GM12878 (cell line): Measurements from ENCODE around the gene AK5. TPM values are rescaled to one million over a fixed set of nuclear protein-coding genes. Genes with fewer than 3 reads are reported as not detected.

Source experiments
- ATAC-seq: fragments of 200-7000 bp; cut with Tn5 transposase; 3 replicates; pipeline ENCODE4 v1.9.1; 2020; ENCODE audit warnings: mild to moderate bottlenecking, moderate library complexity
- BruUV-seq: library from RNA; stranded (reverse); fragments of 400-500 nt; replicated peaks from 2 replicates; lab custom pipeline; 2021; lab: Mats Ljungman, UMichigan
- CTCF ChIA-PET: fragments of 300-600 bp; sonication (Branson Sonifier 250); formaldehyde crosslinking; extraction: SDS; loops from one replicate; lab custom pipeline; 2021; ENCODE audit warnings: inconsistent platforms; lab: Yijun Ruan, JAX
- POLR2A ChIA-PET: fragments of 350-600 bp; formaldehyde crosslinking; extraction: SDS; loops from one replicate; lab custom pipeline; 2021; ENCODE audit warnings: inconsistent platforms; lab: Charles Lee
- RAD21 ChIA-PET: fragments of 300-600 bp; sonication (Branson Sonifier 250); formaldehyde crosslinking; loops from one replicate; lab custom pipeline; 2023; ENCODE audit warnings: antibody characterized with exemption; ENCODE audit not compliant: unreplicated experiment; lab: Charles Lee
- SMC1A ChIA-PET: fragments of 300-600 bp; sonication (Branson Sonifier 250); formaldehyde crosslinking; loops from one replicate; lab custom pipeline; 2023; ENCODE audit not compliant: unreplicated experiment, uncharacterized antibody; lab: Charles Lee
- DNase-seq: peaks from one replicate; pipeline ENCODE4 v3.0.0-alpha.2; 2011; ENCODE audit warnings: low read depth, low spot score
- FAIRE-seq: peaks from 3 replicates; lab custom pipeline; 2011; peaks lifted over from hg19 to GRCh38; lab: Jason Lieb, UNC
- H2AFZ ChIP-seq: 2 replicates; pipeline ENCODE4 v1.6.0; 2011; ENCODE audit warnings: low read depth, low read length, control low read depth; ENCODE audit not compliant: control insufficient read depth
- H3K27ac ChIP-seq: 2 replicates; pipeline ENCODE4 v1.5.1; 2011; ENCODE audit warnings: control low read depth; ENCODE audit not compliant: control insufficient read depth, insufficient read depth
- H3K27me3 ChIP-seq, 2 experiments: replicated peaks in 1 of 2; 2 replicates each; pipeline versions ENCODE4 v1.6.0 to v1.6.1; 2011; ENCODE audit warnings: low read length in 1 of 2; ENCODE audit not compliant: control insufficient read depth in 2 of 2, insufficient read depth in 2 of 2
- H3K36me3 ChIP-seq, 2 experiments: 2 replicates each; pipeline ENCODE4 v1.5.1; 2011; ENCODE audit warnings: low read length in 1 of 2; ENCODE audit not compliant: control insufficient read depth in 2 of 2, insufficient read depth in 2 of 2
- H3K4me1 ChIP-seq: 2 replicates; pipeline ENCODE4 v1.6.1; 2011; ENCODE audit warnings: mild to moderate bottlenecking, low read length, moderate library complexity, mixed read lengths; ENCODE audit not compliant: control insufficient read depth, insufficient read depth
- H3K4me2 ChIP-seq: 2 replicates; pipeline ENCODE4 v1.6.0; 2011; ENCODE audit warnings: control low read depth; ENCODE audit not compliant: control insufficient read depth, insufficient read depth
- H3K4me3 ChIP-seq: fragments of 200-600 bp; sonication (generic); 2 replicates; pipeline ENCODE4 v1.5.1; 2016
- H3K79me2 ChIP-seq: 2 replicates; pipeline ENCODE4 v1.6.0; 2011; ENCODE audit warnings: low read length; ENCODE audit not compliant: control insufficient read depth, insufficient read depth
- H3K9ac ChIP-seq: 2 replicates; pipeline ENCODE4 v1.8.0; 2011; ENCODE audit warnings: low read length, control low read depth, mixed read lengths; ENCODE audit not compliant: control insufficient read depth, insufficient read depth
- H3K9me3 ChIP-seq: replicated peaks from 3 replicates; pipeline ENCODE4 v1.5.1; 2011; ENCODE audit warnings: mild to moderate bottlenecking, low read length; ENCODE audit not compliant: control insufficient read depth, insufficient read depth
- H4K20me1 ChIP-seq: 2 replicates; pipeline ENCODE4 v1.6.0; 2011; ENCODE audit not compliant: control insufficient read depth, insufficient read depth
- ASH2L ChIP-seq: fragments of 300-600, 200-600 bp; sonication (generic); IDR thresholded peaks from 2 replicates; pipeline ENCODE4 v1.6.1; 2017; ENCODE audit warnings: low read depth, mild to moderate bottlenecking, borderline replicate concordance
- BMI1 ChIP-seq: fragments of 450-650 bp; IDR thresholded peaks from 2 replicates; pipeline ENCODE4 v1.6.1; 2016; ENCODE audit warnings: mild to moderate bottlenecking, moderate library complexity, borderline replicate concordance
- BRCA1 ChIP-seq: IDR thresholded peaks from 2 replicates; pipeline ENCODE4 v1.6.1; 2011; ENCODE audit warnings: low read depth, low read length, improper control_type of control experiment
- HCFC1 ChIP-seq: fragments of 150-350 bp; IDR thresholded peaks from 2 replicates; pipeline ENCODE4 v1.6.1; 2014; ENCODE audit warnings: low read length
- JUND ChIP-seq: IDR thresholded peaks from 2 replicates; pipeline ENCODE4 v1.6.1; 2012; ENCODE audit warnings: low read depth, mild to moderate bottlenecking, low read length, improper control_type of control experiment, moderate library complexity
- PAX8 ChIP-seq: fragments of 450-650 bp; IDR thresholded peaks from 2 replicates; pipeline ENCODE4 v1.6.1; 2017; ENCODE audit warnings: mild to moderate bottlenecking, moderate library complexity
- POLR2A ChIP-seq: IDR thresholded peaks from 2 replicates; pipeline ENCODE4 v1.6.1; 2011; ENCODE audit warnings: low read depth, mild to moderate bottlenecking, low read length
- RAD21 ChIP-seq: IDR thresholded peaks from 2 replicates; pipeline ENCODE4 v1.6.1; 2011; ENCODE audit warnings: mild to moderate bottlenecking, low read depth, low read length, moderate library complexity; ENCODE audit not compliant: insufficient read depth
- SPI1 ChIP-seq: IDR thresholded peaks from 2 replicates; pipeline ENCODE4 v1.6.1; 2011; ENCODE audit warnings: low read depth, mild to moderate bottlenecking, low read length, moderate library complexity, borderline replicate concordance; ENCODE audit not compliant: insufficient read depth
- YY1 ChIP-seq: IDR thresholded peaks from 2 replicates; pipeline ENCODE4 v1.6.1; 2011; ENCODE audit warnings: low read depth, mild to moderate bottlenecking, low read length
- ZNF217 ChIP-seq: fragments of 450-650 bp; IDR thresholded peaks from 2 replicates; pipeline ENCODE4 v1.6.1; 2017; ENCODE audit warnings: antibody characterized with exemption, mild to moderate bottlenecking
- ZNF24 ChIP-seq: fragments of 450-650 bp; IDR thresholded peaks from 2 replicates; pipeline ENCODE4 v1.6.1; 2017; ENCODE audit warnings: antibody characterized with exemption, mild to moderate bottlenecking
- ZSCAN29 ChIP-seq: fragments of 450-650 bp; IDR thresholded peaks from 2 replicates; pipeline ENCODE4 v1.6.1; 2017; ENCODE audit warnings: mild to moderate bottlenecking, moderate library complexity
- ZZZ3 ChIP-seq: IDR thresholded peaks from 2 replicates; pipeline ENCODE4 v1.6.1; 2011; ENCODE audit warnings: low read depth; ENCODE audit not compliant: control insufficient read depth, insufficient read length
- WGBS: methylation state at CpG from one replicate; pipeline ENCODE4 v1.1.6; 2016; ENCODE audit warnings: low lambda C conversion rate; ENCODE audit not compliant: insufficient replicate concordance, insufficient coverage; ENCODE audit errors: missing lambda C conversion rate; 5-methylcytosine and 5-hydroxymethylcytosine counted together
- in situ Hi-C: fragments of 300-500 bp; cut with MboI; formaldehyde crosslinking; loops from 9 replicates; pipeline ENCODE4 v1.14.3; 2018; ENCODE audit warnings: mixed read lengths
- intact Hi-C: fragments of 100-400 bp; cut with micrococcal nuclease; formaldehyde crosslinking; loops from one replicate; pipeline ENCODE4 v1.14.2; 2022; ENCODE audit not compliant: unreplicated experiment
- polyA plus RNA-seq, 11 experiments: library from polyadenylated mRNA; depleted of rRNA in 4 of 11; unstranded in 6 of 11; stranded (reverse) in 5 of 11; fragments of >200 nt; fragmentation: Nextera tagmentation in 4 of 11; fragmentation: Illumina TruSeq in 1 of 11; extraction: Ambion mirVana in 4 of 11; extraction: Trizol in 1 of 11; gene quantifications; 1 replicate in 1 of 11; 2 replicates in 10 of 11; pipeline versions ENCODE4 v1.2.1 to v1.2.3, GENCODE V29; 2011 to 2016; ENCODE audit warnings: inconsistent platforms in 2 of 11, missing spikeins in 2 of 11, low read depth in 1 of 11
- total RNA-seq, 4 experiments: library from RNA; depleted of rRNA in 3 of 4; stranded (reverse); fragments of >200 nt in 3 of 4; fragmentation: Illumina TruSeq in 1 of 4; extraction: Trizol in 1 of 4; gene quantifications; 2 replicates each; pipeline versions ENCODE4 v1.2.1 to v1.2.3, GENCODE V29; 2013 to 2021
- TF ChIP-seq, protein P1 (sequence below): fragments of 150-350 bp; IDR thresholded peaks from 2 replicates; pipeline ENCODE4 v1.6.1; 2014; ENCODE audit warnings: mild to moderate bottlenecking, low read depth, low read length
- TF ChIP-seq, protein P2 (sequence below): fragments of 450-650 bp; IDR thresholded peaks from 2 replicates; pipeline ENCODE4 v1.6.1; 2017; ENCODE audit warnings: borderline replicate concordance

The AK5 gene
- total and polyA plus RNA-seq, 10 of the 15 experiments (the other 5 are each of a cell fraction or from before 2014, with no cell fraction given), result 0.08 to 0.33 TPM; not detected in 8

DNA sequence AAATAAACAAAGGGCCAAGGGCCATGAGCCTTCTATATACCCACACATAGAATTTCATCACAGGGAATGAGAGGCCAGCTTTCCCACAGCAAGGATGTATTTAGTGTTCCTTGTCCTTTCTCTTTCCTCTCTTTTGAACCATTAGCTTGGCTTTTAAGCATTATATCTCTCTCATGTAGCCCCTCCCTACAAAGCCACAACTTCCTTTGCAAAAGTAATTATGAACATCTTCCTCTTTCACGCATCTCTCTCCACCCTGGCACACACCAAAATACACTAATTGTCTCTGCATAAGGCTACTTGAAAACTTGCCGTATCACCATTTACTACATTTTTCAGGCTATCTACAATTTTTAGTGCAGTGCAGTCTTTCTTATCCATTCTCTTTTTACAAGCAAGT, 1.9 kb upstream of the AK5 start:
- RAD21 ChIA-PET, result no interaction called here
- TF ChIP-seq BMI1 (no peak), SPI1 (no peak), ZSCAN29 (no peak), RAD21 (no peak), ZNF217 (no peak), JUND (no peak), YY1 (no peak), POLR2A (no peak), ZNF24 (no peak), PAX8 (no peak), BRCA1 (no peak), ZZZ3 (no peak), HCFC1 (no peak), ASH2L (no peak)
- TF ChIP-seq, protein P1, sequence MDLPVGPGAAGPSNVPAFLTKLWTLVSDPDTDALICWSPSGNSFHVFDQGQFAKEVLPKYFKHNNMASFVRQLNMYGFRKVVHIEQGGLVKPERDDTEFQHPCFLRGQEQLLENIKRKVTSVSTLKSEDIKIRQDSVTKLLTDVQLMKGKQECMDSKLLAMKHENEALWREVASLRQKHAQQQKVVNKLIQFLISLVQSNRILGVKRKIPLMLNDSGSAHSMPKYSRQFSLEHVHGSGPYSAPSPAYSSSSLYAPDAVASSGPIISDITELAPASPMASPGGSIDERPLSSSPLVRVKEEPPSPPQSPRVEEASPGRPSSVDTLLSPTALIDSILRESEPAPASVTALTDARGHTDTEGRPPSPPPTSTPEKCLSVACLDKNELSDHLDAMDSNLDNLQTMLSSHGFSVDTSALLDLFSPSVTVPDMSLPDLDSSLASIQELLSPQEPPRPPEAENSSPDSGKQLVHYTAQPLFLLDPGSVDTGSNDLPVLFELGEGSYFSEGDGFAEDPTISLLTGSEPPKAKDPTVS, result no peak
- TF ChIP-seq, protein P2, sequence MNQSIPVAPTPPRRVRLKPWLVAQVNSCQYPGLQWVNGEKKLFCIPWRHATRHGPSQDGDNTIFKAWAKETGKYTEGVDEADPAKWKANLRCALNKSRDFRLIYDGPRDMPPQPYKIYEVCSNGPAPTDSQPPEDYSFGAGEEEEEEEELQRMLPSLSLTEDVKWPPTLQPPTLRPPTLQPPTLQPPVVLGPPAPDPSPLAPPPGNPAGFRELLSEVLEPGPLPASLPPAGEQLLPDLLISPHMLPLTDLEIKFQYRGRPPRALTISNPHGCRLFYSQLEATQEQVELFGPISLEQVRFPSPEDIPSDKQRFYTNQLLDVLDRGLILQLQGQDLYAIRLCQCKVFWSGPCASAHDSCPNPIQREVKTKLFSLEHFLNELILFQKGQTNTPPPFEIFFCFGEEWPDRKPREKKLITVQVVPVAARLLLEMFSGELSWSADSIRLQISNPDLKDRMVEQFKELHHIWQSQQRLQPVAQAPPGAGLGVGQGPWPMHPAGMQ, result no peak

More for the DNA sequence above, 1.9 kb upstream of the AK5 start:
- DNase-seq (no peak), FAIRE-seq (no peak), ATAC-seq (no peak)
- CTCF ChIA-PET, result no interaction called here
- 0% methylated on average over 2 of the region's 2 CpGs for WGBS
- Histone ChIP-seq H3K27ac (no peak overlapping the region), H3K4me3 (no peak overlapping the region), H2AFZ (no peak overlapping the region), H3K79me2 (no peaks in the 10 kb centered on the region), H3K27me3 (peaks cover 8 to 18% of the 10 kb centered on the region in 2 experiments; a peak in 3 of 4 replicates), H3K4me2 (no peak overlapping the region), H3K4me1 (no peaks in the 10 kb centered on the region; the same call in 1 of the 2 replicates), H3K9ac (no peak overlapping the region), H3K36me3 (no peaks in the 10 kb centered on the region), H4K20me1 (no peaks in the 10 kb centered on the region; the same call in 1 of the 2 replicates), H3K9me3 (no peaks in the 10 kb centered on the region)
- POLR2A ChIA-PET, result no interaction called here
- SMC1A ChIA-PET, result no interaction called here
- in situ Hi-C loops (no loop called here), intact Hi-C loops (no loop called here)
- BruUV-seq, result no TSS peak
